ENCODE results near the gene PTMS.
"Not testable (repeated sequence)": the region's sequence is repeated elsewhere in the genome, so short reads cannot be mapped to it uniquely, and the experiment has no call there.

The PTMS gene

GRCh38 chr12:6765634-6766581 lies at the start of gene PTMS:
Gene PTMS, plus strand, starts transcription at chr12:6766363. Its CDS starts 343 bp downstream, at chr12:6766706.
- DNase-seq = peak; percentile 96

GRCh38 chr12:6716874-6717437 lies 49.2 kb upstream of the PTMS start:
- DNase-seq = no peak

GRCh38 chr12:6722863-6723262 lies 43.3 kb upstream of the PTMS start:
- DNase-seq = no peak

GRCh38 chr12:6723607-6724408 lies 42.4 kb upstream of the PTMS start, which contains the start of gene COPS7A:
Gene COPS7A, plus strand, starts transcription at chr12:6724046. Its CDS starts 611 bp downstream, at chr12:6724657.
- DNase-seq = peak; percentile 99

- peak; percentile 24 for DNase-seq
Observed at GRCh38 chr12:6724409-6724797, 41.8 kb upstream of the PTMS start.

- no peak for DNase-seq
Observed at GRCh38 chr12:6725350-6725749, 40.8 kb upstream of the PTMS start.

- DNase-seq = no peak
Observed at GRCh38 chr12:6729186-6729585, 37.0 kb upstream of the PTMS start.

- no peak for DNase-seq
Observed at GRCh38 chr12:6730169-6730568, 36.0 kb upstream of the PTMS start.

- DNase-seq = no peak
Observed at GRCh38 chr12:6734506-6735387, 31.4 kb upstream of the PTMS start.

GRCh38 chr12:6735448-6736191 lies 30.5 kb upstream of the PTMS start:
- peak; percentile 78 for DNase-seq

- no peak for DNase-seq
Observed at GRCh38 chr12:6736754-6737153, 29.4 kb upstream of the PTMS start.

- DNase-seq = not testable (repeated sequence)
Observed at GRCh38 chr12:6742080-6742479, 24.1 kb upstream of the PTMS start.

GRCh38 chr12:6742834-6743233 lies 23.3 kb upstream of the PTMS start:
- no peak for DNase-seq

- DNase-seq = not testable (repeated sequence)
Observed at GRCh38 chr12:6743300-6743699, 22.9 kb upstream of the PTMS start.

GRCh38 chr12:6745741-6746525 lies 20.2 kb upstream of the PTMS start:
- no peak for DNase-seq

GRCh38 chr12:6747216-6747615 lies 18.9 kb upstream of the PTMS start:
- DNase-seq = no peak

GRCh38 chr12:6748761-6749160 lies 17.4 kb upstream of the PTMS start:
- DNase-seq = no peak

GRCh38 chr12:6750506-6750905 lies 15.7 kb upstream of the PTMS start:
- no peak for DNase-seq

GRCh38 chr12:6751767-6752166 lies 14.4 kb upstream of the PTMS start:
- DNase-seq = no peak

- peak; percentile 65 for DNase-seq
Observed at GRCh38 chr12:6752167-6752920, 13.8 kb upstream of the PTMS start.
